GM18951 (cell line): Measurements from ENCODE around the gene ENO1.
"Not testable (repeated sequence)": the region's sequence is repeated elsewhere in the genome, so short reads cannot be mapped to it uniquely, and the experiment has no call there.

Source experiments
- POLR2A ChIP-seq: IDR thresholded peaks from 4 replicates; pipeline ENCODE4 v1.6.1; 2011; ENCODE audit warnings: mild to moderate bottlenecking; ENCODE audit not compliant: insufficient read length, insufficient read depth; ENCODE audit errors: extremely low read depth
- in situ Hi-C: fragments of 300-500 bp; cut with MboI; formaldehyde crosslinking; loops from one replicate; pipeline ENCODE4 v1.12.0; 2022; ENCODE audit warnings: low sequenced_read_pairs, mixed read lengths, inconsistent platforms; ENCODE audit not compliant: unreplicated experiment

The ENO1 gene

DNA sequence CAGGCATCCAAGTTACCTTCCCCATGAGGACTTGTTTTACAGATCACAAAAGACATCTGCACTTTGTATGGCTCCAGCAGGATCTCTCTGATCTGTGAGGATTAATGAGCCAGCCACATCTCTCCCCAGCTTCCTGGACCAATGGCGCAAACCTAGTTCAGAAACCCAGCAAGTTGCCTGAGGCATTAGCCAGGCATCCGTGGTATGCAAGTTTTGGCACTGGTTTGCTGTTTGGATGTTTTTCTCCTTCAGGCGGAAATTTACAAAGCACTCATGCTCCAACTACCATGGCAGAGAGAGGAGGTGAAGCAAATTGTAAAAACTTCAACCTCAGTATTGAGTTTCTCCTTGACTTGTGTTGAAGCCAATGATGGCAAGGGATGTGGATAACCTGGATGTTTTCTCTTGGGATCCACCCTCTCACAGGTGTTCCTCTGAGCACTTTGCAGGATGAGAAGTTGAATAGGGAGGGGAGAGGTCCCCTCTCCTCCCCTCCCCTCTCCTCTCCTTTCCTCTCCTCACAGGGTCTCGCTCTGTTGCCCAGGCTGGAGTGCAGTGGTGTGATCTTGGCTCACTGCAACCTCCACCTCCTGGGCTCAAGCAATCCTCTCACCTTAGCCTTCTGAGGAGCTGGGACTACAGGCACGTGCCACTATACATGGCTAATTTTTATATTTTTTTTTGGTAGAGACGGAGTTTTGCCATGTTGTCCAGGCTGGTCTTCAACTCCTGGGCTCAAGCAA, 25.6 kb upstream of the ENO1 start:
- in situ Hi-C loops, result no loop called here

DNA sequence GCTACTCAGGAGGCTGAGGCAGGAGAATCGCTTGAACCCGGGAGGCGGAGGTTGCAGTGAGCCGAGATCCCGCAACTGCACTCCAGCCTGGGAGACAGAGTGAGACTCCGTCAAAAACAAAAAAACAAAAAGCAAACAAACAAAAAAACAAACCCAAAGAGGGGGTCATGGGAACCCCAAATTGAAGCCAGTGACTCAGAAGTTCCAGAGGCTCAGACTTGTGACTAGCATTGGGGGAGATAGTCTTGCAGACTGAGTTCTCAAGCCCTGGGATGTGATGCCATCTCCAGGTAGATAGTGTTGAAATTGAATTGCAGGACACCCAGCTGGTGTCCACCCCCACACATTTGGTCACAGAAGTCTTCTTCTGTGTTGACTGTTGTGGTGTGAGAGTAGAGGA, 24.9 kb upstream of the ENO1 start:
- no peak for TF ChIP-seq POLR2A
- in situ Hi-C loops, result no loop called here

More for the DNA sequence above, 25.6 kb upstream of the ENO1 start:
- no peak for TF ChIP-seq POLR2A

GRCh38 chr1:8902765-8903164, 24.3 kb upstream of the ENO1 start:
- in situ Hi-C loops, result no loop called here
- no peak for TF ChIP-seq POLR2A

GRCh38 chr1:8900684-8901083, 22.2 kb upstream of the ENO1 start:
- in situ Hi-C loops, result not testable (repeated sequence)

- no peak for TF ChIP-seq POLR2A
- in situ Hi-C loops, result no loop called here
Observed at GRCh38 chr1:8899046-8899445, 20.6 kb upstream of the ENO1 start.

DNA sequence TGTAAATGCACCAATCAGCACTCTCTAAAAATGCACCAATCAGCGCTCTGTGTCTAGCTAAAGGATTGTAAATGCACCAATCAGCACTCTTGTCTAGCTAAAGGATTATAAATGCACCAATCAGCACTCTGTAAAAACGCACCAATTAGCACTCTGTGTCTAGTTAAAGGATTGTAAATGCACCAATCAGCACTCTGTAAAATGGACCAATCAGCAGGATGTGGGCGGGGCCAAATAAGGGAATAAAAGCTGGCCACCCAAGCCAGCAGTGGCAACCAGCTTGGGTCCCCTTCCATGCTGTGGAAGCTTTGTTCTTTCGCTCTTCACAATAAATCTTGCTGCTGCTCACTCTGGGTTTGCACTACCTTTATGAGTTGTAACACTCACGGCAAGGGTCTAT, 19.9 kb upstream of the ENO1 start:
- in situ Hi-C loops, result not testable (repeated sequence)

GRCh38 chr1:8897505-8897904, 19.0 kb upstream of the ENO1 start:
- in situ Hi-C loops, result not testable (repeated sequence)

- in situ Hi-C loops, result not testable (repeated sequence)
Observed at GRCh38 chr1:8896775-8897174, 18.3 kb upstream of the ENO1 start.

GRCh38 chr1:8892026-8892425, 13.5 kb upstream of the ENO1 start:
- TF ChIP-seq POLR2A, result no peak
- in situ Hi-C loops, result no loop called here

- TF ChIP-seq POLR2A, result no peak
- in situ Hi-C loops, result no loop called here
Observed at GRCh38 chr1:8891401-8891800, 12.9 kb upstream of the ENO1 start.

- TF ChIP-seq POLR2A, result no peak
Observed at GRCh38 chr1:8889925-8890785, 11.7 kb upstream of the ENO1 start.

DNA sequence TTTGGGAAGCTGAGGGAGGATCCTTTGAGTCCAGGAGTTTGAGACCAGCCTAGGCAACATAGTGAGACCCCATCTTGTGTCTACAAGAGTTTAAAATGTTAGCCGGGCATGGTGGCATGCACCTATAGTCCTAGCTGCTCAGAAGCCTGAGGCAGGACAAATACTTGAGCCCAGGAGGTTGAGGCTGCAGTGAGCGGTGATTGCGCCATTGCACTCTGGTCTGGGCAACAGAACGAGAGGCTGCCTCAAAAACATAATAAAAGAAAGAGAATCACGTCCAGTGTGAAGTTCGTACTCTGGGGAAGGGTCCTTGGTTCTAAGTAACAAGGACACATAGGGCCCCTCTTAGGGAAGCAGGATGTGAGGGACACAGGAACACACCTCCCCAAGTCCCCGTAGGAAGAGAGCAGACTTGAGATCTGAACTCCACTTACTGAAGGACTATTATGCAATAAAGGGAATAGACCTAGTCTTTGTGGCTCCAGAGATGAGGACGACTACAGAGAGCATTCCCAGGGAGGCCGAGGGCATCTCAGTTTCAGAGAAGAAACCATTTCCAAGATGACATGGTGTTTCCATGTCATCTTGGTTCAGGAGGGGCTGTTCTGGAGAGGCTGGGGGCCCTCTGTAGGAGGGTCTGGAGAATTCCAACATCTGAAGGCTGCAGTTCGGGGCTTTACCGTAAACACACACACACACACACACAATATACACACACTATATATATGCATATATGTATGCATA, 10.8 kb upstream of the ENO1 start:
- in situ Hi-C loops, result no loop called here
- no peak for TF ChIP-seq POLR2A

More at GRCh38 chr1:8889925-8890785, 11.7 kb upstream of the ENO1 start:
- in situ Hi-C loops, result no loop called here

DNA sequence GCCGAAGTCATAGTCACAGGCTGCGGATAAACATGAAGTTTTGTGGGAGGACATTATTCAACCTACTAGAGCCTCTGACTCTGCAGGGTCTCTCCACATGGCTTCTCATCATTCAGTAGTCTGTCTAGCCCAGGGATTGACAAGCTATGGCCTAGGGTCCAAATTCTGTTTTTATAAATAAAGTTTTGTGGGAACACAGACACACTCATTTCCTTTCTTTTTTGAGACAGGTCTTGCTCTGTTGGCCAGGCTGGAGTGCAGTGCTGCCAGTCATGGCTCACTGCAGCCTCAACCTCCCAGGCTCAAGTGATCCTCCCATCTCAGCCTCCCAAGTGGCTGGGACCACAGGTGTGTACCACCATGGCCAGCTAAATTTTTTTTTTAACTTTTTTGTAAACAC, 8.1 kb upstream of the ENO1 start:
- in situ Hi-C loops, result no loop called here
- no peak for TF ChIP-seq POLR2A

GRCh38 chr1:8886031-8886524, 7.6 kb upstream of the ENO1 start:
- in situ Hi-C loops, result not testable (repeated sequence)

DNA sequence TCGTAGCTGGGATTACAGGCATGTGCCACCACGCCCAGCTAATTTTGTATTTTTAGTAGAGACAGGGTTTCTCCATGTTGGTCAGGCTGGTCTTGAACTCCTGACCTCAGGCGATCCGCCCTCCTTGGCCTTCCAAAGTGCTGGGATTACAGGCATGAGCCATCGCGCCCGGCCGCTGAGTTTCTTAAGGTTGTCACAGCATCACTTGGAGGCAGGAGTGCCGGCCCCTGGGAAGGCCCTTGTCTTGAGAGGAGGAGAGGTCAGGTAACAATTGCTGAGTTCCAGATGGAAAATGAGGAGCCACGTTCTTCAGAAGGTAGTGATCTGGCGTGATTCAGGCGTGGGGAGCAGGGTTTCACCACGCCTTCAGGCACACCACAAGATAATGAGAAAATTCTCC, 5.6 kb upstream of the ENO1 start:
- in situ Hi-C loops, result not testable (repeated sequence)
